Urinary bladder (tissue), 4 donors: ENCODE data around the gene KIF25. TPM values are rescaled to one million over a fixed set of nuclear protein-coding genes. Genes with fewer than 3 reads are reported as not detected.
"Not testable (repeated sequence)": the region's sequence is repeated elsewhere in the genome, so short reads cannot be mapped to it uniquely, and the experiment has no call there.

Source experiments
- DNase-seq: peaks from one replicate; pipeline ENCODE4 v3.0.0-alpha.2; 2015; ENCODE audit errors: extremely low spot score
- H3K27ac ChIP-seq: one replicate; pipeline ENCODE4 v1.5.1; 2013; ENCODE audit warnings: low read depth, mild to moderate bottlenecking, moderate library complexity
- H3K36me3 ChIP-seq: one replicate; pipeline ENCODE4 v1.6.1; 2013; ENCODE audit warnings: mild to moderate bottlenecking, moderate library complexity; ENCODE audit not compliant: insufficient read depth
- H3K4me1 ChIP-seq: one replicate; pipeline ENCODE4 v1.6.1; 2013; ENCODE audit warnings: mild to moderate bottlenecking, moderate library complexity; ENCODE audit not compliant: insufficient read depth
- H3K4me3 ChIP-seq: one replicate; pipeline ENCODE4 v1.5.1; 2013; ENCODE audit warnings: low read depth, low read length
- WGBS: extraction: QIAGEN DNeasy Blood & Tissue Kit; methylation state at CpG from one replicate; pipeline ENCODE4 v1.1.7; 2013; 5-methylcytosine and 5-hydroxymethylcytosine counted together
- polyA plus RNA-seq: library from polyadenylated mRNA; stranded (reverse); fragments of 200-250 nt; gene quantifications from one replicate; pipeline ENCODE4 v1.2.3, GENCODE V29; 2013
- total RNA-seq: library from RNA; depleted of rRNA; stranded (reverse); fragments of >200 nt; gene quantifications from one replicate; pipeline ENCODE4 v1.2.3, GENCODE V29; 2014
- donor health status: healthy with polysubstance abuse.
- donor health status: healthy.

The KIF25 gene
- total and polyA plus RNA-seq, 2 donors = 0.53 TPM; not detected in 1

DNA sequence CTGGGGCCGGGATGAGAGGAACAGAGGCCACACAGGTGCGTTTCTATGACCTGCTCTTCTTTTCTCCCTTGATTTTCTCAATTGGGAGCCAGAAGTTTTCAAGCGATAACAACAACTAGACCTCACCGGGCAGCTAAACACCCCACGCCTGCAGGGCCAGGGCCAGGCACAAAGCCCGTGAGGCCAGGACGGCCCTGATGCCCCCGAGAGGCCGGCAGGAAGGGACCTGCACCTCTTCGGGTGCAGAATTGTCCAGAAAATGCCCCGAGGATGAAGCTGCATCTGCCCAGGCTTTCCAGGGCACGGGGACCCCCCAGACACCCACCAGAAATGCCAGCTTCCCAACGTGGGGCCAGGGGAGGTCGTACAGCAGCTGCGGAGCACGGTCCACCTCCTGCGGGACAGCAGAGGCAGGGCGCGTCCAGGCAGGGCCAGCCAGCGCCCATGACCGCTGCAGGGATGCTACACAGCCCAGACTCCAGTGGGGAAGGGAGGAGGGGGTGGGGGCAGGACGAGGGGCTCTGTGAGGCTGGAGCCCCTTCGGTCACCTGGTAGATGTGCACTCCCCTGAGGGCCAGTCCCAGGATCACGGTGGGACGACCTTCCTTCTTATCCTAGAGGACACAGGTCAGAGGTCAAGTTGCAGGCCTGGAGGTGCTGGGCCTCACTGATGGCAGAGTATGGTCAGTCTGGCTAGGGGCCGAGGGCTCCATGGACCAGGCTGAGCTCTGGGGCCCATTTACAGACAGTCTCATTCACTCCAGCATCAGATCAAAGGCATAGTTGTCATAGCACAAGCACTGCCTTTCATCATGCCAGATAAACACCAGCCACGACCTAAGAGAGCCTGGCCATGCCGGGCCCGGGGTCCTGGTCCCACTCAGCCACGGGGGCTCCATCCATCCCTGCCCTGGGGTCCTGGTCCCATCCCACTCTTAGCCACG lies 65.1 kb downstream of the KIF25 start:
- no peak for DNase-seq
- Histone ChIP-seq H3K4me1 (no peaks in the 10 kb centered on the region), H3K4me3 (no peak overlapping the region), H3K36me3 (no peaks in the 10 kb centered on the region), H3K27ac (no peak overlapping the region)
- 90% methylated on average over 31 of the region's 31 CpGs for WGBS

- no peak for DNase-seq
- no peaks in the 10 kb centered on the region for H3K36me3 ChIP-seq
Observed at GRCh38 chr6:168063431-168063830, 66.0 kb downstream of the KIF25 start.

GRCh38 chr6:168064226-168064807 lies 66.8 kb downstream of the KIF25 start:
- Histone ChIP-seq H3K27ac (no peak overlapping the region), H3K4me1 (no peaks in the 10 kb centered on the region), H3K4me3 (no peak overlapping the region), H3K36me3 (no peaks in the 10 kb centered on the region)
- 94% methylated on average over 11 of the region's 11 CpGs for WGBS
- no peak for DNase-seq

More at GRCh38 chr6:168063431-168063830, 66.0 kb downstream of the KIF25 start:
- WGBS = 96% methylated on average over 13 of the region's 13 CpGs
- H3K4me1 ChIP-seq = no peaks in the 10 kb centered on the region
- no peak overlapping the region for H3K4me3 ChIP-seq
- no peak overlapping the region for H3K27ac ChIP-seq

- H3K4me3 ChIP-seq = no peak overlapping the region
- no peak overlapping the region for H3K27ac ChIP-seq
- no peaks in the 10 kb centered on the region for H3K4me1 ChIP-seq
- 91% methylated on average over 24 of the region's 24 CpGs for WGBS
- no peaks in the 10 kb centered on the region for H3K36me3 ChIP-seq
- no peak for DNase-seq
Observed at GRCh38 chr6:168067081-168067759, 69.7 kb downstream of the KIF25 start.

DNA sequence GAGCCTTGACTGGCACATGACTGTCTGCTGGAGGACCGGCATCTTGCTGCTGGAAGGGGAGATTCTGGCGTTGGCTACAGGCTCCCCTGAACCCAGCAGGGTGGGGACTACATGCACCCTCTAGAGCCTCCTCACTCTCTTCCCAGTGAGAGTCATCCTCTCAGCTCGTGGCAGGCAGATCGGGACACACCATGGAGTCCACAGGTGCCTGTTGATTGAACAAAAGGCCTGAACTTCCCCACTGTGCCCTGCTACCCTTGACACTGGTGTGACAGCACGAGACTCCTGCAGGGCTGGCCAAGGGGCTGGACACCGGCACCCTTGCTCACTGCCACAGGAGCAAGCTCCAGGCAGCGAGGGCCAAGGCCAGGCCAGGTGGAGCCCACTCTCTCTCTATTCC lies 73.3 kb downstream of the KIF25 start:
- H3K4me1 ChIP-seq = no peaks in the 10 kb centered on the region
- WGBS = 90% methylated on average over 7 of the region's 7 CpGs
- no peak overlapping the region for H3K4me3 ChIP-seq
- no peak overlapping the region for H3K27ac ChIP-seq
- no peaks in the 10 kb centered on the region for H3K36me3 ChIP-seq
- DNase-seq = no peak

DNA sequence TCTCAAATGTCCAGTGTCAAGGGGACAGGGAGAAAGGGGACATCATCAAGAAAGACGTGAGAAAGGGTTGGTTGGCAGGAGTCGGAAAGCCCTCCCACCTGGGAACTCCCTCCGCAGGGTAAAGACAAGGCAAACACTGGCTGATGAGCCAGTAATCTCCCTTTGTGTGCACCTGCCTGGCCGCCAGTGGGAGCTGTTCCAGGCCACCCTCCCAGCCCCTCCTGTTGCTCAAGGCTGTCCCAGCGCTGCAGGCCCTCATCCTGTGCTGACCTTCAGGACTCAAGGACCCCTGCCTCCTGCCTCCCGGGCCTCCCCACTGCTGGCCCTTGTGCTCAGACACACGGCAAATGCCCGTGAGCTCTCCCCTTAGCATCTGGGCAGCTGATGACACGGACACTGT lies 74.1 kb downstream of the KIF25 start:
- no peak for DNase-seq
- Histone ChIP-seq H3K4me1 (no peaks in the 10 kb centered on the region), H3K27ac (no peak overlapping the region), H3K4me3 (no peak overlapping the region), H3K36me3 (no peaks in the 10 kb centered on the region)
- WGBS = 91% methylated on average over 9 of the region's 9 CpGs

DNA sequence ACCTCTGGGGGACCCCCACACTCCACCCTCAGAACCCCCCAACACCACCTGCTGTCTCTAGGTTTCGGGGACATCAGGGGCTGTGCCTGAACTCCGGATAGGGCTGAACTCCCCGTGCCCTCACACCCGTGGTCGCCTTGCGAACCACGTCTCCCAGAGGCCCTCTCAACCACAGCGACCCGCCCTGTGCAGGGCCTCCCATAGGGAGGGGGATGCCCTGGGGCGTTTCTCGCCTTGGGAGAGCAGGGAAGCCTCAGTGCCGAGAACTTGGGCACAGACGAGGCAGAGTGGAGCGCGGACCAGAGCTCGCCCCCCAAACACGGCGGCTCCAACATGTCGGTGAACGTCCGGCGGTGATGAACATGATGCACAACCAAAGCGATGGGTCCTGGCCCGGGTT lies 74.8 kb downstream of the KIF25 start:
- Histone ChIP-seq H3K4me1 (no peaks in the 10 kb centered on the region), H3K36me3 (no peaks in the 10 kb centered on the region), H3K27ac (no peak overlapping the region), H3K4me3 (no peak overlapping the region)
- WGBS = 89% methylated on average over 24 of the region's 24 CpGs
- no peak for DNase-seq

- no peak overlapping the region for H3K4me3 ChIP-seq
- H3K36me3 ChIP-seq = no peaks in the 10 kb centered on the region
- no peak for DNase-seq
- 75% methylated on average over 4 of the region's 4 CpGs for WGBS
- H3K27ac ChIP-seq = no peak overlapping the region
- no peaks in the 10 kb centered on the region for H3K4me1 ChIP-seq
Observed at GRCh38 chr6:168072730-168073129, 75.3 kb downstream of the KIF25 start.

GRCh38 chr6:168073937-168074730 lies 76.7 kb downstream of the KIF25 start:
- Histone ChIP-seq H3K4me1 (no peaks in the 10 kb centered on the region), H3K36me3 (no peaks in the 10 kb centered on the region), H3K27ac (no peak overlapping the region), H3K4me3 (no peak overlapping the region)
- WGBS = 75% methylated on average over 13 of the region's 13 CpGs
- no peak for DNase-seq

DNA sequence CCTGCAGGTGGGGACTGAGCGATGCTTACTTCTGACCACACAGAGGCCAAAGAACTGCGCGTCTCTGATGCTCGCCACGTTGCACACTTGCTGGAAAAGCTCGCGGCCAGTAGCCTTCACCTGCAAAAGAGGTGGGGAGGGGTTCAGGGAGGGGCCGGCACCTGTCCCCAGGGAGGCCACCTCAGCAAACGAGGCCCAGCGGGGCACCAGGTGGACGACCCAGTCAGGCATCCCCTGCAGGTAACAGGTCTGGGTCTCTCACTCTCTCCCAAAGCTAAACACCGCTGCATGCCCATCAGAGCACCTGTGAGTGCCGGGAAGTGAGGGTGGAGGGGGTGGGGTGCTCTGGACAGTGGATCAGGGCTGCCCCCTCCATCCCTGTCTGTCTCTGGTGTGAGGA lies 77.7 kb downstream of the KIF25 start:
- WGBS = 89% methylated on average over 13 of the region's 13 CpGs
- DNase-seq = no peak
- Histone ChIP-seq H3K27ac (no peak overlapping the region), H3K4me1 (no peaks in the 10 kb centered on the region), H3K4me3 (no peak overlapping the region), H3K36me3 (no peaks in the 10 kb centered on the region)

DNA sequence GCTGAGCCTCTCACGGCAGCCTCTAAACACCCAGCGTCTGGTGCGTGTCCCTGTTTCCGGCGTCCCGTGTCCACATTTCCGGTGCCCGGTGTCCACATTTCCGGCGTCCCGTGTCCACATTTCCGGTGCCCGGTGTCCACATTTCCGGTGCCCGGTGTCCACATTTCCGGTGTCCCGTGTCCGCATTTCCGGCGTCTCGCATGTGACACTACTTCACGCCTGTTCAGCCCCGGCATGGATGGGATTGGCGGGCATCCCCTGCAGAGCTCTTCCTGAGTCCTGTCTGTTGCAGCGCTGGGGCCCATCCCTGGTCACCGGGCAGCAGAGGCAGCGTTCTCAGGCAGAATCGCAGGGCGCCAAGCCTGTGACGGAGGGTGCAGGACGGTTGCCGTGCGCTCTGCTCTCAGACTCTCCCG lies 78.3 kb downstream of the KIF25 start:
- no peaks in the 10 kb centered on the region for H3K36me3 ChIP-seq
- H3K4me1 ChIP-seq = no peaks in the 10 kb centered on the region
- no peak overlapping the region for H3K4me3 ChIP-seq
- DNase-seq = no peak
- no peak overlapping the region for H3K27ac ChIP-seq
- 91% methylated on average over 33 of the region's 34 CpGs for WGBS

DNA sequence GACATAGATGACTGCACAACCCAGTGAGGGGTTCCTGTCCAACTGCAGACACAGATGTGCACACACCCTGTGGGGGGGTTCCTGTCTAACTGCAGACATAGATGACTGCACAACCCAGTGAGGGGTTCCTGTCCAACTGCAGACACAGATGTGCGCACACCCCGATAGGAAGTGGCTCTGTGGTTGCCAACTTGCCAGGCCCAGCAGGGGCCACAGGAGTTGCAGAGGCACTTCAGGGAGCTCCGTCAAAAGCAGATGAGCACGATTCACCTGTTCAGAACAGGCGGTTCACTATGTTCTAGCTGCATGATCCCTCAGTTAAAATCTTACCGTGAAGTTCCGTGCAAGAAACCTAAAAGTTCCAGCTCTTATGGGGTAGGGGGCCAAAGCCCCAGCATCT lies 79.9 kb downstream of the KIF25 start:
- not testable (repeated sequence) for H3K4me1 ChIP-seq, H3K27ac ChIP-seq, H3K36me3 ChIP-seq, H3K4me3 ChIP-seq, DNase-seq
- WGBS = 91% methylated on average over 7 of the region's 7 CpGs

DNA sequence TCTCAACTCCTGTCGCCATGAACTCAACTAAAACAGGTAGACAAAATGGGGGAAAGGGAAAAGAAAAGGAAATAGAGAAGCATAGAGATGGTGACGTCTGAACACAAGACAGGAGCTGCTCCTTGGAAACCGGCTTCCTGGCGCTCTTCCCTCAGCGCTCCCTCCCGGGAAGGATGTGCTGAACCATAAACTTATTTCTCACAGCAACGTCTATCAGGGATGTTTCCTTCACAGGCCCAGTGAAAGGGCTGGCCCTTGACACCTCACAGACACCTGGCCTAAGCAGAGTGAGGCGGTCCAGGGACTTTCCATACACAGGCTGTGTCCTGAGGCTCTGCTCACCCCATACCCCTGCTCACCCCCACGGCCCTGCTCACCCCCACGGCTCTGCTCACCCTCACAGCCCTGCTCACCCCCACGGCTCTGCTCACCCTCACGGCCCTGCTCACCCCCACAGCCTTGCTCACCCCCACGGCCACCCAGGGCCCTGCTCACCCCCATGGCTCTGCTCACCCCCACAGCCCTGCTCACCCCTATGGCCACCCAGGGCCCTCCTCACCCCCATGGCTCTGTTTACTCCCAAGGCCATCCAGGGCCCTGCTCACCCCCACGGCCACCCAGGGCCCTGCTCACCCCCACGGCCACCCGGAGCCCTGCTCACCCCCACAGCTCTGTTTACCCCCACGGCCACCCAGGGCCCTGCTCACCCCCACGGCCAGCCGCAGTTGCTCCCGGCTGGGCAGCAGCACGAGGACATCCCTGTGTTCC lies 80.9 kb downstream of the KIF25 start:
- 65% methylated on average over 21 of the region's 21 CpGs for WGBS
- Histone ChIP-seq H3K36me3 (no peaks in the 10 kb centered on the region), H3K27ac (no peak overlapping the region), H3K4me3 (no peak overlapping the region), H3K4me1 (no peaks in the 10 kb centered on the region)
- DNase-seq = no peak
